HCT116 (cell line): ENCODE measurements around the gene GNG13. TPM values are rescaled to one million over a fixed set of nuclear protein-coding genes. Genes with fewer than 3 reads are reported as not detected.

Source experiments
- ATAC-seq: fragments of 200-7000 bp; cut with Tn5 transposase; 2 replicates; pipeline ENCODE4 v1.9.1; 2020; ENCODE audit warnings: mild to moderate bottlenecking, moderate library complexity
- BruUV-seq: library from RNA; stranded (reverse); fragments of 400-500 nt; replicated peaks from 2 replicates; lab custom pipeline; 2021; lab: Mats Ljungman, UMichigan
- CTCF ChIA-PET: fragments of 300-600 bp; sonication (Branson Sonifier 250); formaldehyde crosslinking; loops from one replicate; lab custom pipeline; 2021; ENCODE audit warnings: antibody characterized with exemption; lab: Charles Lee
- POLR2A ChIA-PET: fragments of 300-600, 350-600 bp; sonication (Branson Sonifier 250); formaldehyde crosslinking; loops from one replicate; lab custom pipeline; 2021; ENCODE audit warnings: antibody characterized with exemption; lab: Charles Lee
- RAD21 ChIA-PET, 2 experiments: fragments of 300-600 bp; sonication (Branson Sonifier 250); formaldehyde crosslinking; loops; one replicate each; lab custom pipeline; 2023; ENCODE audit warnings: low total read pairs in 2 of 2; ENCODE audit not compliant: uncharacterized antibody in 2 of 2, unreplicated experiment in 2 of 2, low non-redundant PET in 1 of 2; lab: Charles Lee
- DNase-seq: peaks from one replicate; pipeline ENCODE4 v3.0.0-alpha.2; 2010; ENCODE audit warnings: low read depth, low spot score
- H2AFZ ChIP-seq: fragments of 200-600 bp; shearing (Covaris generic), sonication (generic); 2 replicates; pipeline ENCODE4 v1.6.1; 2017; ENCODE audit warnings: low read depth, mixed run types, mixed read lengths, antibody characterized with exemption, low read length; ENCODE audit not compliant: poor library complexity, severe bottlenecking
- H3K27ac ChIP-seq: 2 replicates; pipeline ENCODE4 v1.5.1; 2012; ENCODE audit warnings: low read depth, low read length
- H3K27me3 ChIP-seq: fragments of 200-600 bp; sonication (generic); 2 replicates; pipeline ENCODE4 v1.6.1; 2016; ENCODE audit warnings: mixed run types, low read length, mixed read lengths; ENCODE audit not compliant: insufficient read depth
- H3K36me3 ChIP-seq, 2 experiments: fragments of 200-500 bp in 1 of 2; fragments of 200-600 bp in 1 of 2; sonication (Bioruptor generic) in 1 of 2; sonication (generic) in 1 of 2; 2 replicates each; pipeline versions ENCODE4 v1.5.1 to v1.6.1; 2014 to 2016; ENCODE audit warnings: low read length in 2 of 2, inconsistent platforms in 1 of 2, mixed read lengths in 1 of 2, mixed run types in 1 of 2; ENCODE audit not compliant: insufficient read depth in 2 of 2, control insufficient read depth in 1 of 2
- H3K4me1 ChIP-seq, 2 experiments: fragments of 200-600 bp in 1 of 2; sonication (generic) in 1 of 2; 2 replicates each; pipeline versions ENCODE4 v1.5.1 to v1.6.1; 2012 to 2017; ENCODE audit warnings: low read length in 2 of 2, inconsistent platforms in 1 of 2, mild to moderate bottlenecking in 1 of 2, mixed read lengths in 1 of 2, mixed run types in 1 of 2, moderate library complexity in 1 of 2; ENCODE audit not compliant: insufficient read depth in 2 of 2, control insufficient read depth in 1 of 2
- H3K4me2 ChIP-seq: fragments of 200-600 bp; sonication (generic); 2 replicates; pipeline ENCODE4 v1.6.1; 2017; ENCODE audit warnings: mixed run types, low read length, mixed read lengths
- H3K4me3 ChIP-seq, 2 experiments: fragments of 200-600 bp in 1 of 2; sonication (generic) in 1 of 2; replicated peaks in 1 of 2; 2 replicates each; pipeline ENCODE4 v1.5.1; 2011 to 2016; ENCODE audit warnings: low read length in 2 of 2, control low read depth in 1 of 2, low read depth in 1 of 2, mild to moderate bottlenecking in 1 of 2, mixed read lengths in 1 of 2, mixed run types in 1 of 2
- H3K79me2 ChIP-seq: fragments of 200-600 bp; sonication (generic); 2 replicates; pipeline ENCODE4 v1.6.1; 2017; ENCODE audit warnings: mild to moderate bottlenecking, mixed run types, low read length, moderate library complexity, mixed read lengths; ENCODE audit not compliant: insufficient read depth
- H3K9ac ChIP-seq: fragments of 200-600 bp; sonication (generic); 2 replicates; pipeline ENCODE4 v1.6.1; 2016; ENCODE audit warnings: low read length, mixed read lengths
- H3K9me2 ChIP-seq: fragments of 200-600 bp; sonication (generic), shearing (Covaris generic); 2 replicates; pipeline ENCODE4 v1.6.1; 2017; ENCODE audit warnings: mixed run types, mild to moderate bottlenecking, moderate library complexity; ENCODE audit not compliant: insufficient read depth
- H3K9me3 ChIP-seq, 2 experiments: fragments of 200-500 bp in 1 of 2; fragments of 200-600 bp in 1 of 2; sonication (Bioruptor generic) in 1 of 2; sonication (generic) in 1 of 2; 2 replicates each; pipeline ENCODE4 v1.6.1; 2014 to 2017; ENCODE audit warnings: low read length in 2 of 2, mixed read lengths in 2 of 2, inconsistent platforms in 1 of 2, low read depth in 1 of 2, mild to moderate bottlenecking in 1 of 2, mixed run types in 1 of 2, moderate library complexity in 1 of 2; ENCODE audit not compliant: control insufficient read depth in 1 of 2, insufficient read depth in 1 of 2
- H4K20me1 ChIP-seq: fragments of 200-600 bp; sonication (generic), shearing (Covaris generic); 2 replicates; pipeline ENCODE4 v1.6.1; 2017; ENCODE audit warnings: mixed run types, mild to moderate bottlenecking, moderate library complexity; ENCODE audit not compliant: insufficient read depth
- ATF3 ChIP-seq: IDR thresholded peaks from 2 replicates; pipeline ENCODE4 v1.6.1; 2012
- CBX3 ChIP-seq: IDR thresholded peaks from 2 replicates; pipeline ENCODE4 v1.6.1; 2012; ENCODE audit warnings: low read depth
- CEBPB ChIP-seq: IDR thresholded peaks from 2 replicates; pipeline ENCODE4 v1.6.1; 2012; ENCODE audit warnings: low read depth
- CTCF ChIP-seq, 3 experiments: fragments of 200-600 bp in 1 of 3; sonication (generic) in 1 of 3; IDR thresholded peaks in 2 of 3; conservative IDR thresholded peaks in 1 of 3; 2 replicates each; pipeline ENCODE4 v1.5.1; 2012 to 2017; ENCODE audit warnings: low read depth in 2 of 3, low read length in 2 of 3, antibody characterized with exemption in 1 of 3, borderline replicate concordance in 1 of 3, control low read depth in 1 of 3, mild to moderate bottlenecking in 1 of 3, mixed read lengths in 1 of 3, mixed run types in 1 of 3, moderate library complexity in 1 of 3; ENCODE audit not compliant: insufficient read depth in 1 of 3
- ELF1 ChIP-seq: IDR thresholded peaks from 2 replicates; pipeline ENCODE4 v1.6.1; 2012; ENCODE audit warnings: low read depth, borderline replicate concordance
- EZH2 ChIP-seq: fragments of 200-600 bp; sonication (generic); IDR thresholded peaks from 2 replicates; pipeline ENCODE4 v1.6.1; 2017; ENCODE audit warnings: antibody characterized with exemption, mixed run types
- EZH2phosphoT487 ChIP-seq: fragments of 200-600 bp; IDR thresholded peaks from 2 replicates; pipeline ENCODE4 v1.6.1; 2018; ENCODE audit warnings: antibody characterized with exemption, borderline replicate concordance
- JUND ChIP-seq: IDR thresholded peaks from 2 replicates; pipeline ENCODE4 v1.6.1; 2012
- MAX ChIP-seq: IDR thresholded peaks from 2 replicates; pipeline ENCODE4 v1.6.1; 2012
- POLR2A ChIP-seq: IDR thresholded peaks from 2 replicates; pipeline ENCODE4 v1.7.0; 2011; ENCODE audit warnings: borderline replicate concordance; ENCODE audit not compliant: insufficient read depth, insufficient read length; ENCODE audit errors: extremely low read depth
- POLR2AphosphoS5 ChIP-seq: IDR thresholded peaks from 2 replicates; pipeline ENCODE4 v1.6.1; 2011; ENCODE audit warnings: mild to moderate bottlenecking, low read depth, low read length, moderate library complexity
- RAD21 ChIP-seq: IDR thresholded peaks from 2 replicates; pipeline ENCODE4 v1.6.1; 2012; ENCODE audit warnings: low read depth, mild to moderate bottlenecking
- SIN3A ChIP-seq: IDR thresholded peaks from 2 replicates; pipeline ENCODE4 v1.6.1; 2012; ENCODE audit warnings: low read depth
- SRF ChIP-seq: IDR thresholded peaks from 2 replicates; pipeline ENCODE4 v1.6.1; 2012; ENCODE audit warnings: low read depth
- TCF7L2 ChIP-seq: IDR thresholded peaks from 2 replicates; pipeline ENCODE4 v1.7.0; 2011; ENCODE audit warnings: borderline replicate concordance, inconsistent platforms; ENCODE audit not compliant: insufficient read depth, insufficient read length; ENCODE audit errors: extremely low read depth
- YY1 ChIP-seq: IDR thresholded peaks from 2 replicates; pipeline ENCODE4 v1.6.1; 2011; ENCODE audit warnings: low read length, low read depth, moderate library complexity, mild to moderate bottlenecking; ENCODE audit not compliant: insufficient replicate concordance; ENCODE audit errors: extremely low read depth
- ZBTB33 ChIP-seq: IDR thresholded peaks from 2 replicates; pipeline ENCODE4 v1.6.1; 2011; ENCODE audit warnings: mild to moderate bottlenecking, low read length, moderate library complexity; ENCODE audit not compliant: insufficient replicate concordance; ENCODE audit errors: extremely low read depth
- ZFX ChIP-seq: fragments of 450-650 bp; IDR thresholded peaks from 2 replicates; pipeline ENCODE4 v1.6.1; 2017
- ZNF274 ChIP-seq: fragments of 200-500 bp; sonication (Bioruptor generic); IDR thresholded peaks from 2 replicates; pipeline ENCODE4 v1.6.1; 2014; ENCODE audit warnings: mild to moderate bottlenecking, low read depth, low read length, inconsistent platforms
- intact Hi-C: fragments of 100-400 bp; cut with micrococcal nuclease; formaldehyde crosslinking; loops from 2 replicates; pipeline ENCODE4 v1.10.0; 2022
- total RNA-seq: library from RNA; stranded (reverse); gene quantifications from one replicate; pipeline ENCODE4 v1.2.1, GENCODE V29; 2021; ENCODE audit not compliant: unreplicated experiment

Gene GNG13
- total RNA-seq, 1 experiment from 2014 or later: not detected

GRCh38 chr16:844638-845350 lies 44.3 kb upstream of the GNG13 start (continued):
- TF ChIP-seq JUND: no peak
- no peak for TF ChIP-seq RAD21
- TF ChIP-seq EZH2: no peak
- no peak for TF ChIP-seq YY1
- no peak for TF ChIP-seq SRF

GRCh38 chr16:843771-844170 lies 43.2 kb upstream of the GNG13 start:
- ChIA-PET RAD21 (no interaction called here), POLR2A (no interaction called here), CTCF (no interaction called here)
- BruUV-seq: no TSS peak
- H3K9ac ChIP-seq: no peak overlapping the region
- no peaks in the 10 kb centered on the region for H3K9me2 ChIP-seq
- TF ChIP-seq EZH2phosphoT487 (no peak), SRF (no peak), ZNF274 (no peak), SIN3A (no peak), CBX3 (no peak), POLR2A (no peak), EZH2 (no peak), CTCF (IDR thresholded peaks at IDR 0.05 in 2 of 3, conservative IDR thresholded peaks at IDR 0.05 in 1 of 3; ENCODE audit: borderline replicate concordance in 1 of 3, insufficient read depth in 1 of 3, low read depth in 2 of 3, low read length in 2 of 3) (no peak), ELF1 (no peak), MAX (no peak), ZFX (no peak), ZBTB33 (no peak), TCF7L2 (no peak), RAD21 (no peak), POLR2AphosphoS5 (no peak), CEBPB (no peak), JUND (no peak), ATF3 (no peak)
- no peaks in the 10 kb centered on the region for H3K79me2 ChIP-seq
- H3K27ac ChIP-seq: no peak overlapping the region
- no peak overlapping the region for H3K4me3 ChIP-seq
- DNase-seq (no peak), ATAC-seq (no peak)
- no peaks in the 10 kb centered on the region for H4K20me1 ChIP-seq
- H3K4me2 ChIP-seq: no peak overlapping the region
- H3K9me3 ChIP-seq: no peaks in the 10 kb centered on the region
- no peak overlapping the region for H2AFZ ChIP-seq
- H3K27me3 ChIP-seq: no peaks in the 10 kb centered on the region
- intact Hi-C loops: no loop called here
- H3K4me1 ChIP-seq: no peaks in the 10 kb centered on the region
- no peaks in the 10 kb centered on the region for H3K36me3 ChIP-seq
